Panc1 (cell line): ENCODE results near the gene FDCSP. TPM values are rescaled to one million over a fixed set of nuclear protein-coding genes. Genes with fewer than 3 reads are reported as not detected.

Experiments
- ATAC-seq: fragments of 200-7000 bp; cut with Tn5 transposase; 2 replicates; pipeline ENCODE4 v1.9.1; 2020; ENCODE audit warnings: mild to moderate bottlenecking, moderate library complexity
- BruUV-seq: library from RNA; stranded (reverse); fragments of 400-500 nt; replicated peaks from 2 replicates; lab custom pipeline; 2021; lab: Mats Ljungman, UMichigan
- CTCF ChIA-PET: fragments of 300-600 bp; sonication (Branson Sonifier 250); formaldehyde crosslinking; loops from one replicate; lab custom pipeline; 2022; ENCODE audit warnings: antibody characterized with exemption; lab: Charles Lee
- POLR2A ChIA-PET: fragments of 300-600 bp; sonication (Branson Sonifier 250); formaldehyde crosslinking; loops from one replicate; lab custom pipeline; 2022; ENCODE audit warnings: antibody characterized with exemption; lab: Charles Lee
- DNase-seq: peaks from one replicate; pipeline ENCODE4 v3.0.0-alpha.2; 2010; ENCODE audit warnings: low read depth, low spot score
- H3K27ac ChIP-seq: 2 replicates; pipeline ENCODE4 v1.5.1; 2011; ENCODE audit warnings: mild to moderate bottlenecking, low read length, inconsistent platforms
- H3K27me3 ChIP-seq: fragments of 200-500 bp; sonication (Bioruptor generic); 2 replicates; pipeline ENCODE4 v1.6.0; 2014; ENCODE audit warnings: low read length, inconsistent platforms; ENCODE audit not compliant: control insufficient read depth, insufficient read depth
- H3K36me3 ChIP-seq: fragments of 200-500 bp; sonication (Bioruptor generic); 2 replicates; pipeline ENCODE4 v1.5.1; 2014; ENCODE audit warnings: inconsistent platforms, mild to moderate bottlenecking, low read length, moderate library complexity; ENCODE audit not compliant: control insufficient read depth, insufficient read depth
- H3K4me1 ChIP-seq: 2 replicates; pipeline ENCODE4 v1.5.1; 2011; ENCODE audit warnings: inconsistent platforms, mild to moderate bottlenecking, low read length, moderate library complexity; ENCODE audit not compliant: control insufficient read depth, insufficient read depth
- H3K4me3 ChIP-seq, 2 experiments: 2 replicates each; pipeline ENCODE4 v1.5.1; 2011 to 2012; ENCODE audit warnings: low read depth in 2 of 2, low read length in 2 of 2, mild to moderate bottlenecking in 2 of 2, inconsistent platforms in 1 of 2, moderate library complexity in 1 of 2
- H3K9me3 ChIP-seq: fragments of 200-500 bp; sonication (Bioruptor generic); 2 replicates; pipeline ENCODE4 v1.5.1; 2014; ENCODE audit warnings: low read depth, mild to moderate bottlenecking, inconsistent platforms, low read length, moderate library complexity; ENCODE audit not compliant: control insufficient read depth, insufficient read depth
- CTCF ChIP-seq: fragments of 450-650 bp; IDR thresholded peaks from 2 replicates; pipeline ENCODE4 v1.5.1; 2017; ENCODE audit warnings: mild to moderate bottlenecking
- REST ChIP-seq, 2 experiments: IDR thresholded peaks; 2 replicates each; pipeline ENCODE4 v1.6.1; 2011 to 2012; ENCODE audit warnings: low read depth in 2 of 2, control low read depth in 1 of 2, low read length in 1 of 2, mild to moderate bottlenecking in 1 of 2, moderate library complexity in 1 of 2; ENCODE audit not compliant: insufficient read depth in 1 of 2
- SIN3A ChIP-seq: IDR thresholded peaks from 2 replicates; pipeline ENCODE4 v1.6.1; 2012; ENCODE audit warnings: low read depth, mild to moderate bottlenecking, low read length, moderate library complexity, borderline replicate concordance; ENCODE audit not compliant: insufficient read depth
- TCF7L2 ChIP-seq: IDR thresholded peaks from 2 replicates; pipeline ENCODE4 v1.6.1; 2011; ENCODE audit warnings: mild to moderate bottlenecking, low read depth, low read length, inconsistent platforms
- in situ Hi-C: cut with HindIII; loops from 2 replicates; pipeline ENCODE4 v1.10.0; 2016; ENCODE audit warnings: low sequenced_read_pairs, low pct_unique_long_range_greater_than_20kb
- intact Hi-C: fragments of 100-400 bp; cut with micrococcal nuclease; formaldehyde crosslinking; loops from one replicate; pipeline ENCODE4 v1.10.0; 2022; ENCODE audit not compliant: unreplicated experiment
- total RNA-seq: library from RNA; stranded (reverse); gene quantifications from one replicate; pipeline ENCODE4 v1.2.1, GENCODE V29; 2021; ENCODE audit not compliant: unreplicated experiment

FDCSP gene
- total RNA-seq, 1 experiment from 2014 or later = not detected

GRCh38 chr4:70181864-70182263, 44.1 kb upstream of the FDCSP start:
- intact Hi-C loops (loop anchor here (5.0 to 10.0 kb wide), 3 partner anchors 285 to 487 kb away; no protein-coding TSS in a partner anchor), in situ Hi-C loops (no loop called here)
- Histone ChIP-seq H3K36me3 (no peaks in the 10 kb centered on the region), H3K27me3 (no peaks in the 10 kb centered on the region), H3K4me1 (no peaks in the 10 kb centered on the region), H3K4me3 (no peak overlapping the region), H3K27ac (no peak overlapping the region), H3K9me3 (no peaks in the 10 kb centered on the region)
- TF ChIP-seq REST (IDR thresholded peaks at IDR 0.05; ENCODE audit: insufficient read depth in 1 of 2, low read depth in 2 of 2, low read length in 1 of 2) = no peak
- TF ChIP-seq TCF7L2 = no peak
- CTCF ChIA-PET = no interaction called here
- DNase-seq (no peak), ATAC-seq (no peak)
- POLR2A ChIA-PET = no interaction called here
- no TSS peak for BruUV-seq

GRCh38 chr4:70182517-70183167, 43.3 kb upstream of the FDCSP start:
- POLR2A ChIA-PET = no interaction called here
- no peak for DNase-seq

GRCh38 chr4:70183168-70183939, 42.6 kb upstream of the FDCSP start:
- H3K27me3 ChIP-seq = no peaks in the 10 kb centered on the region
- intact Hi-C loops (loop anchor here (5.0 to 10.0 kb wide), 3 partner anchors 286 to 489 kb away; no protein-coding TSS in a partner anchor), in situ Hi-C loops (no loop called here)
- H3K9me3 ChIP-seq = no peaks in the 10 kb centered on the region
- BruUV-seq = no TSS peak
- ChIA-PET CTCF (no interaction called here), POLR2A (no interaction called here)
- TF ChIP-seq CTCF = peak; percentile 66
- TF ChIP-seq SIN3A = no peak
- H3K36me3 ChIP-seq = no peaks in the 10 kb centered on the region
- no peak overlapping the region for H3K4me3 ChIP-seq
- no peak for DNase-seq
- H3K4me1 ChIP-seq = no peaks in the 10 kb centered on the region
- H3K27ac ChIP-seq = no peak overlapping the region
- ATAC-seq = no peak

More at GRCh38 chr4:70182517-70183167, 43.3 kb upstream of the FDCSP start:
- in situ Hi-C loops = no loop called here
- intact Hi-C loops = loop anchor here (5.0 to 10.0 kb wide), 3 partner anchors 285 to 488 kb away; no protein-coding TSS in a partner anchor
- no peaks in the 10 kb centered on the region for H3K9me3 ChIP-seq
- no peak overlapping the region for H3K27ac ChIP-seq
- no peak overlapping the region for H3K4me3 ChIP-seq
- no TSS peak for BruUV-seq
- TF ChIP-seq TCF7L2 = no peak
- CTCF ChIA-PET = no interaction called here
- H3K36me3 ChIP-seq = no peaks in the 10 kb centered on the region
- no peak for ATAC-seq
- H3K27me3 ChIP-seq = no peaks in the 10 kb centered on the region
- no peaks in the 10 kb centered on the region for H3K4me1 ChIP-seq
